GM18867 (cell line): ENCODE data around the gene GGT7.
"Not testable (repeated sequence)": the region's sequence is repeated elsewhere in the genome, so short reads cannot be mapped to it uniquely, and the experiment has no call there.

Experiments used
- ATAC-seq: cut with Tn5 transposase; IDR thresholded peaks from one replicate; pipeline ENCODE4 v1.9.1; 2021; ENCODE audit warnings: mild to moderate bottlenecking, moderate library complexity; ENCODE audit not compliant: unreplicated experiment

Gene GGT7

DNA sequence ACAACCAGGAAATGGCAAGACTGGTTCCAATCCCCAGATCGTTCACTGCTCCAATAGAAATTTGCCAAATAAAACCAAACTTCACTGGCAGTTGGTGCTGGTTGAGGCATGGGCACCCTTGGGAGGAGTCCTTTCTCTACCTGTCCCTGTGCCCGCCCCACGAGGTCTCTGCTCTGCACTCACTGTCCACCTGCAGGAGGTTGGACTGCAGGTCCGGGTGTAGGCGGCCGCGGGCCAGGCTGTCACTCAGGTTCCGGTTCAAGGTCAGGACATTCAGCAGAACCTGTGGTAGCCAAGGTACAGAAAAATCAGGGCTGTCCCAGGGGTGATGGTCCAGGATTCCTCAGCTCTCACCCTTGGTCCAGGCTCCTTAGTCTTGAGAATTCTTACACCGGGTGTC is 22.9 kb downstream of the GGT7 start:
- no peak for ATAC-seq

DNA sequence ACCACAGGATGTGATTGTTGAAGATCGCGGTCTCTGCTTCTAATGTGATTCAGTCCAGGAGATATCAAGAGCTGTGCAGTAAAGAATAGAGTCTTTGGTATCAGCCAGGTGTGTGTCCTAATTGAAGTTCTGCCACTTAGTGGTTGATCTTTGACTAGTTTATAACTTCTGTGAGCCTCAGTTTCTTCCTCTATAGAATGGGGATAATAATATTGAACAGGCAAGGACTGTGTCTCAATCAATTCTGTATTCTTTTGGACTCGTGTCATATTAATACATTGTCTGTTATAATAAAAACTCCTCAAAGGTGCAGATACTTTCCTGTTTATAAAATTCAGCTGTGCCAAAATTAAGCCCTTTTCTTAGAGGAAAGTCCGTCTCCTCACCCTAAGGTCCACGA is 24.1 kb downstream of the GGT7 start:
- ATAC-seq: no peak

DNA sequence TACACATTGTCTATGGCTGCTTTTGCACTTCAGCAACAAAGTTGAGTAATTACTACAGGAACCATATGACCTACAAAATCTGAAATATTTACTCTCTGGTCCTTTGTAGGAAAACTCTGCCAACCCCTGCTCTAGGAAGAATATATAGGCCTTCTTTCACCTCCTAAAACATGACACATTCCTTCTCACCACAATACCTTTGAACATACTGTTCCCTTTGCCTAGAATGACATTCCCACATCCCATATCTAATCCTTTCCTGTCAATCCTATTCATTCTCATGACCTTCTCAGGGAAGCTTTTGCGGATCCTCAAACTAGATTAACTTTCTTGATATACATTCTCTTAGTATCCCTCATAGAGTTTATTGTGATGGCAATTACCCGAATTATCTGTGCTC is 29.2 kb downstream of the GGT7 start:
- no peak for ATAC-seq

DNA sequence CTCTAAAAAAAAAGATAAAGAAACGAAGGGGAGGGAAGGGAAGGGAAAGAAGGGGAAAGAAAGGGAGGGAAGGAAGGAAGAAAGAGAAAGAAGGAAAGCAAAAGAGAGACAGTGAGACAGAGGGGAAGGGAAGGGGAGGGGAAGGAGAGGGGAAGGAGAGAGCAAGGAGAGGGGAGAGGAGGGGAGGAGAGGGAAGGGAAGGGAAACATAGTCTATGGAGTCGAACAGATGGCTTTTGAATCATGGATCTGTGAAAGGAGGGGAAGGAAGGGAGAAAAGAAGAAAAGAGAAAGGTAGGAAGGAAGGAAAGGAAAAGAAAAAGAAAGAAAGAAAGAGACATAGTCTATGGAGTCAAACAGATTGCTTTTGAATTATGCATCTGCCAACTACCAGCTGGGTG is 30.5 kb downstream of the GGT7 start:
- no peak for ATAC-seq

DNA sequence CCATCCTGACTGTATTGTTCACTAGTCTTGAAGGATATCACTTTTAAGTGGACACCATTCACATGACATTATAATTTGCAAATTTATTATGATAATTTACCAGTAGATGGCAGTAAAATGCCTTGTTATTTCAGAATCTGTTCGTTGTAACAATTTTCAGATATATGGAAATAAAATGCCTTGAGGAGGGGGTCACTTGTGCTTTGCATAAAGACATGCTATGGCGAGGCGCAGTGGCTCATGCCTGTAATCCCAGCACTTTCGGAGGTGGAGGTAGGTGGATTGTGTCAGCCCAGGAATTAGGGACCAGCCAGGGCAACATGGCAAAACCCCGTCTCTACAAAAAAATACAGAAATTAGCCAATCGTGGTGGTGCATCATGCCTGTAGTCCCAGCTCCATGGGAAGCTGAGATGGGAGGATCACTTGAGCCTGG is 38.2 kb downstream of the GGT7 start:
- ATAC-seq: no peak

DNA sequence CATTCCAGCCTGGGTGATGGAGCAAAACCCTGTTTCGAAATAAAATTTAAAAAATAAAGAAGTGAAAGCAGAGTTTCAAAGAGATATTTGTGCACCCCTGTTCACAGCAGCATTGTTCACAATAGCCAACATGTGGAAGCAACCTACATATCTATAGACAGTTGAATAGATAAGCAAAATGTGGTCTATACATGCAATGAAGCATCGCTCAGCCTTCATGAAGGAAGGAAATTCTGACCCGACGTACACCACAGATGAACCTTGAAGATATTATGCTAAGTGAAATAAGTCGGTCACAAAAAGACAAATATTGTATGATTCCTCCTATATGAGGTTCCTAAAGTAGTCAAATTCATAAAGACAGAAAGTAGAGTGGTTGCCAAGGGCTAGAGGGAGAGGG is 40.7 kb downstream of the GGT7 start:
- no peak for ATAC-seq

DNA sequence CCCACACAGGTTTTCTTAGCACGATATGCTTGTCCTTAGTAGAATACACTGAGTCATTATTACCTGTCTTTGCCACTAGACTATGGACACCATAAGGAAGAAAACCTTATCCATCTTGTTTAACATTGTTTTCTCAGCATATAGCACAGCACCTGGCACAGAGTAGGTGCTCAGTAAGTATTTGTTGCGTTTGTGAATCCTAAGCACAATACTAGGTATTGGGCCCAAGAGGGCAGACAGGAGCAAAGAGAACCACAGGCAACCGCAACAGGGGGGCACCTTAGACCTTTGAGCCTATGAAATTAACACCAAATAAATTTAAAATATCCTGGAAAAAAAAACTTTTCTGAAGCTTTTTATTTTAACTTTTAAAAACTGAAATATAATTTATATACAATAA is 43.5 kb downstream of the GGT7 start:
- ATAC-seq: no peak

DNA sequence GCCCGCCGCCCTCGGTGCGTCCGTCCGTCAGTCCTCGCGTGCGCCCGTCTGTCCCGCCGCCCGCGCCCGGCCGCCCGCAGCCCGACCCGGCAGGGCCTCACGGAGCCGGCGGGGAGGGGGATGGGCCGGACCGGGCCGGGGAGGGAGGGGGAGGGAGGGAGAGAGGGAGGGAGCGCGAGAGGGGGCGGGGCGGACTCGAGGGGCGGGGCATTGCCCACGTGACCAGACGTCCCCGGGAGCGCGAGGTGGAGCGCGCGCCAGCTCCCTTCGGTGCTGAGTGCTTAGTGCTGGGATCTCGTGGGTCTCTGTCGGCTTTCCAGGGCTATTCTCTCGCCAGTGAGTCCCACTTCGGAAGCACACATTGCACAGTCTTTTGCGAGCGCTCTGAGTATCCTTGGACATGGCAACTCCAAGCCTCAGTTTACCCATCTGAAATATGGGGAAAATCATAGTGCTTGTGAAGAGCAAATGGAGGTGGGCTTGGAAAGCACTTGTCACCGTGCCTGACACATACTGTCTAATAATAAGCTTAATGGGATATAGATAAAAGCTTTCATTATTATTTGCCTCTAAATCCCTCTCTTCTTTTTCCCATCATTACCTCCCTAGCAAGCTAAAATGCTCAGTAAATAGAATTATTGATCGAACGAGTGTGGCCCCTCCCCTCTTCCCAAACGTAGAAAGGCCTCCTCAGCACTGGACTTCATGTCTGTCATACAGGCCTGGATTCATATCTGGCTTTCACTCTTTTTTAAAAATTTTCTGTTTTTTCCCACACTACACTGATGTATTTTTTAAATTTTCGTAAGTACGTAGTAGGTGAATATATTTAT is 46.9 kb downstream of the GGT7 start, which contains the start of gene NCOA6:
TSS of gene NCOA6 (minus strand) at position 122 of the 833 bp plus-strand sequence. CDS start 43,296 bp downstream, outside the sequence.
- peak; percentile 50 for ATAC-seq

DNA sequence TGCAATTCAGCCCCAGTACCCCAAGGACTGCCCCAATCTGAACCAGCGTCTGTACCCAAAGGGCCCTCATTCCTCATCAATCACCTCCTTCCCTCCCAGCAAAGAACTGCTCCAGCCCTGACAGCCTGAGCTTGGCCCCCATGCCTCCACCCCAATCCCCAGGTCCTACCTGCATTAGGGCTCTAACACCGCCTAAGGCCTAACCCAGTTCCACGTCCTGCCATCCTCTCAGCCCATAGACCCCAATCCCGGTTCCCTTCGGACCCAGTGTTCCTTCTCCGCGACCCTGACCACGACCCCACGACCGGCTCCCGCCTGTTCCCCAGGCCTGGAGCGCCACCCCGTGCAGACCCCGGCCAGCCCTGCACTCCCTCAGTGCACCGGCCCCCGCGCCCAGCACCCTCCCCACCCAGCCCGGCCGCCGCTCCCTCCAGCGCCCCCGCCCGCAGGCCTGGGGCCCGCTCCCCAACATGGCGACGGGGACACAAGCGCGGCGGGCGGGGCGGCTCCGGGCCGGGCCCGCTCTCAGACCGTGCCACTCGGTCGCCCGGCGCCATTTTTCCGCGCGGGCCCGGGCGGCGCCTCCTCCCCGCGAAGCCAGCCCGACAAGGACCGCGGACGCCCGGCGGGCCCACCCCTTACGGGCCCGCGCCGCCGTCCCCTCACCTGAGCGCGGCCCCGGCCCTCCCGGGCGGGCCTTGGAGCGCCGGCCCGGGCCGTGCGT is 47.7 kb downstream of the GGT7 start:
- ATAC-seq: peak; percentile 73

DNA sequence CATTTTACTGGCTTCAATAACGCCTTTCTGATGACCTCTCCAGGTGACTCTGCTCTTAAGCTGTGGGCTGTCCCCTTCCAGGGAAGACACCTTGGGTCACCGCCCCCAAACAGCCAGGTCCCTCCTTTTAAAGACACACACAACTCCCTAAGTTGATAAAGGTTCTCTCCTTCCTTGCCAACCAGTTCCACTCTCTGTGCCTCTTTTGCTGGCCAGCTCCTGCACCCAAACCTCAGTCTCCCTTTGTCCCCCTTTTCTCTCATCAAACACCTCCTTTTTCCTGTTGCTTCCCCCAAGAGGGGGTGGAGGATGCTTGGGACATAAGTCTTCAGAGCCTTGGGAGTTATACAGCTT is 48.2 kb downstream of the GGT7 start:
- ATAC-seq: peak; percentile 67

DNA sequence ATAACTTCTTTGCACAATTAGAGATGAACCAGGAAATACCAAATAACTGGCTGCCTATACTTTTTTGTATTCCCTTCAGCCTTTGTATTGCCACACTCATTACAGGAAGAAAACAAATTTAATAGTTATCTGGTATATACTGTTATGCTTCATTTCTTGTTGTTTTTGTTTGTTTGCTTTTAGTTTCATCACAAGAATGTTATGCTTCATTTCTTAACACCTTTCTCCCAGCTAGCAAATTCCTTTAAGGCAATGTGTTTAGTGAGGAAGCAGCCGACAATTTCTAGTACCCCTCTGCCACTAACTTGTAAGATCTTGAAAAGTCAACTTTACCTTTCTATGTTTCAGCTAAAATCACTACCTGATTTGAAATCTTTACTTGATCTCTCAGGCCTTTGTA is 48.6 kb downstream of the GGT7 start:
- no peak for ATAC-seq

DNA sequence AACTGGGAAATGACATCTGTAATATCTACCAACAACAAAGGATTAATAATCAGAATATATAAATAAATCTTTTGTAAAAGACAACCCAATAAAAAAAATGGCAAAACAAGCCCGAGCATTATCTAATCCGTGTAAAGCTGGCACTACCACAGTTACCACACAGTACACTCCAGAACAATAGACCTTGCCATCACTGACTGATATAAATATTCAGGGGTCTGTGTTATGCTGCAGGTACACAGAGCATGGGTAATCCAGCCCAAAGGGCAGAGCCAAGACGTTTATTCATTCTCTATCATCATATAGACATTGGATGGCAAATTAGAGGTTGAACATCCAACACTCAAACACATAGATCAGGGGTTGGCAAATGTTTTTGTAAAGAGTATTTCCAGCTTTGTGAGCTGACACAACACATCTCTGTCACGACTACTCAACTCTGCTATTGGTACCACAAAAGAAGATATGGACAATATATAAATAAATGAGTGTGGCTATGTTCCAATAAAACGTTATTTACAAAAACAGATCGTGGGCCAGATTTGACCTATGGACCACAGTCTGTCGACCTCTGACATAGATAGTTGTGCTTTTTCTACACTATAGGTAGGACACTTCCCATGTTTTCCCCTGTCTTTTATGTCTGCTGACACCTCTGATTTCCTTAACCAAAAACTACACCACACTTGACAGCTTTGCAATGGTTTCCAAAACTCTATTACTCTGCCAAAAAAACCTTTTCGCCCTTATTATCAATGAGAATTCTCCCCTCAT is 51.7 kb downstream of the GGT7 start:
- ATAC-seq: no peak

DNA sequence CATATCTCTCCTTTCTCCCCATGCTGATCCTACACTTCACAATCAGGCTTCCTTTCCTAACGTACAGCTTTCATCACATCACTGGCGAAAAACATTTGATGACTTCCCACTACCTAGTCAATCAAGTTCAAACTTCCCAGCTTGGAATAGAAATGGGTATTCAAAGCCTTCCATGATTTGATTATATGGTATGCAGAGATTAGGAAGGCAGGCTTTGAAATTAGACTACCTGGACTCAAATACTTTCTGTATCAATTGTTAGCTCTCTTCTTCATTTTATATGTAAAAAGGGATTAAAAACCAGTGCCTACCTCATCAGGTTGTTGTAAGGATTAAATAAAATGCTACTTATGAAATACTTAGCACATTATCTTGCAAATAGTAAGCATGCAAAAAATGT is 54.9 kb downstream of the GGT7 start:
- ATAC-seq: no peak

DNA sequence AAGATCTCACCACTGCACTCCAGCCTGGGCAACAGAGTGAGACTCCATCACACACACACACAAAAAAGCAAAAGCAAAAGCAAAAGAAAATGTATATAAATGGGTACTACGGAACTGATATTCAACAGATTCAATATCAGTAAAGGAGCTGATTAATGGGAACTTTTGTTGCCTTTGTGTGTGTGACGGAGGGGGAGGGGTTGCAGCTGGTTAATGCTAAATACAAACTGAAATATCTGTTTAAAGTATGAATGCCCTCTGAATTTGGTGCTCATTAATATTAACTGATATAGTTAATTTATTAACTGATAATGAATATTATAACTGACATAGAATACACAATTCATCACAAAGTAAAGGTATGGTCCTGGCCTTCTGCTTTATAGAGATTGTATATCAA is 55.6 kb downstream of the GGT7 start:
- ATAC-seq: no peak

DNA sequence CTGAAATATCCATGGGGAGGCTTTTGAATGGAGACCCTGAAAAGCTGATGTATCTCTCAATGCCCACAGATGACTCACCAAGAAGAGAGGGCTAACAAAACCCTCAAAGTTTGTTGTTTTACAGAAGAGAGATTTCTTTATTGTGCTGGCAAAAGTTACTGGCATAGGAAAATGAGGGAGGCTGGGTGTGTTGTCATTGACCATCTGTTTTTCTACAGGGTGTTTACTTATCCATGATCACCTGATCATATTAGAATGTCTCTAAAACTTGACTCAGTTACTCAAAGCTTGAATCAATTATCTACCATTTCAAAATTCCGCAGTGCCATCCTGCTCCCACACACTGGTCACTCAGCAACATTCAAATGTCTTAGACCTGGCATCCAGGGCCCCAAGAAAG is 57.0 kb downstream of the GGT7 start:
- no peak for ATAC-seq

DNA sequence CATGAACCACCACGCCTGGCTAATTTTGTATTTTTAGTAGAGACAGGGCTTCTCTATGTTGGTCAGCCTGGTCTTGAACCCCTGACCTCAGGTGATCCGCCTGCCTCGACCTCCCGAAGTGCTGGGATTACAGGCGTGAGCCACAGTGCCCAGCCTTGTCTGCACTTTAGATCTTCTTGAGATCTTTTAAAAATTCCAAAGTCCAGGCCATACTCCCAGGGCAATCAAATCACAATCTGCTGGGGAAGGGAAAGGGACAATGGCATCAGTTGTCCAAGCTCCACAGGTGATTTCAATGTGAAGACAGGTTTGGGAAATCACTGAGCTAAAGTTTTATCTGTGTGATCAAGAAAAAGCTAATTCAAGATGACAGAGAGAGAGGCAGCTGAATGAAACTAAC is 64.1 kb downstream of the GGT7 start:
- no peak for ATAC-seq

DNA sequence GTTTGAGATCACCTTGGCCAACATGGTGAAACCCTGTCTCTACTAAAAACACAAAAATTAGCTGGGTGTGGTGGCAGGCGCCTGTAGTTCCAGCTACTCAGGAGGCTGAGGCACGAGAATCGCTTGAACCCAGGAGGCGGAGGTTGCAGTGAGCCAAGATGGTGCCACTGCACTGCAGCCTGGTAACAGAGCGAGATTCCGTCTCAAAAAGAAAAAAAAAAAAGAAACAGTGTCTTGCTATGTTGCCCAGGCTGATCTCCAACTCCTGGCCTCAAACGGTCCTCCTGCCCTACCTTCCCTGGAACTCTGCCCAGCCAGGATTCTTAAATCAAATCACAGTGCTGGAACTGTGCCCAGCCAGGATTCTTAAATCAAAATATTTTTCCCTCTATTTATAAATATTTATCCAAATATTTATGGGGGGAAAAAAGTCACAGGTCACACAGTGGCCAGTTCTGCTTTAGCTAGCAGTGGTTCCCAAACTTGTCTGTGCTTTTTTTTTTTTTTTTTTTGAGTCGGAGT is 64.7 kb downstream of the GGT7 start:
- ATAC-seq: not testable (repeated sequence)

DNA sequence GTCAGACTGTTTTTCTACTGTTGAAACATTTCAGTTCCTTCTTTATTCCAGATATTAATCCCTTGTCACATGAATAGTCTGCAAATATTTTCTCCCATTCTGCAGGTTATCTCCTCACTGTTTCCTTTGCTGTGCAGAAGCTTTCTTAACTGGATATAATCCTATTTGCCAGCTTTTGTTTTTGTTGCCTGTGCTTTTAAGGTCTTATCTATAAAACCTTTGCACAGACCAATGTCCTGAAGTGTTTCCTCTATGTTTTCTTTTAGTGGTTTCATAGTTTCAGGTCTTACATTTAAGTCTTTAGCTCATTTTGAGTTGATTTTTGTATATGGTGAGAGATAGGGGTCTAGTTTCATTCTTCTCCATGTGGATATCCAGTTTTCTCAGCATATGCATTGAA is 66.4 kb downstream of the GGT7 start:
- no peak for ATAC-seq

DNA sequence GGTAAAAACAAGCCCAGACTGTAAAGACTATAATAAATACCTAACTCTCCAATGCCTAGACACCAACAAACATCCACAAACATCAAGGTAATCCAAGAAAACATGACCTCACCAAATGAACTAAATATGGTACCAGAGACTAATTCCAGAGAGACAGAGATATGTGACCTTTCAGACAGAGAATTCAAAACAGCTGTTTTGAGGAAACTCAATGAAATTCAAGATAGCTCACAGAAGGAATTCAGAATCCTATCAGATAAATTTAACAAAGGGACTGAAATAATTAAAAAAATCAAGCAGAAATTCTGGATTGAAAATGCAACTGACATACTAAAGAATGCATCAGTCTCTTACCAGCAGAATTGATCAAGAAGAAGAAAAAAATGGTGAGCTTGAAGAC is 73.8 kb downstream of the GGT7 start:
- ATAC-seq: no peak

DNA sequence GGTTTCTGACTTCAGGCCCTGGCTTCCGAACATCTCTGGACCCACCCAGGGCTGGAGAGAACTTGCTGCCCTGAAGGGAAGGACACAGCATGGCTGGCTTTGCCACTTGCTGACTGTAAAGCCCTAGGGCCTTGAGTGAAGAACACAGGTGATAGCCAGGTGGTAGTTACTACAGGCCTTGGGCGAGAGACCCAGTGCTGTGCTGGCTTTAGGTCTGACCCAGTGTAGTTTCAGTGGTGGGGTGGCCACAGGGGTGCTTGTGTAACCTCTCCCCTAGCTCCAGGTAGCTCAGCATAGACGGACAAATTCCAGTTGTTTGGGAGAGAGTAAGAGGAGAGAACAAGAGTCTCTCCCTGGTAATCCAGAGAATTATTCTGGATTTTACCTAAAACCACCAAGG is 74.3 kb downstream of the GGT7 start:
- no peak for ATAC-seq
